HK-2 (cell line): ENCODE results near the gene PTPRN2.
"Not testable (repeated sequence)": the region's sequence is repeated elsewhere in the genome, so short reads cannot be mapped to it uniquely, and the experiment has no call there.

Experiments
- DNase-seq: peaks from one replicate; pipeline ENCODE4 v3.0.0-alpha.2; 2018; ENCODE audit not compliant: unreplicated experiment

The PTPRN2 gene

GRCh38 chr7:157563467-157564135 is 1024.0 kb downstream of the PTPRN2 start:
- DNase-seq: not testable (repeated sequence)

- DNase-seq: not testable (repeated sequence)
These were observed 1024.9 kb downstream of the PTPRN2 start for GRCh38 chr7:157562522-157563398.

DNA sequence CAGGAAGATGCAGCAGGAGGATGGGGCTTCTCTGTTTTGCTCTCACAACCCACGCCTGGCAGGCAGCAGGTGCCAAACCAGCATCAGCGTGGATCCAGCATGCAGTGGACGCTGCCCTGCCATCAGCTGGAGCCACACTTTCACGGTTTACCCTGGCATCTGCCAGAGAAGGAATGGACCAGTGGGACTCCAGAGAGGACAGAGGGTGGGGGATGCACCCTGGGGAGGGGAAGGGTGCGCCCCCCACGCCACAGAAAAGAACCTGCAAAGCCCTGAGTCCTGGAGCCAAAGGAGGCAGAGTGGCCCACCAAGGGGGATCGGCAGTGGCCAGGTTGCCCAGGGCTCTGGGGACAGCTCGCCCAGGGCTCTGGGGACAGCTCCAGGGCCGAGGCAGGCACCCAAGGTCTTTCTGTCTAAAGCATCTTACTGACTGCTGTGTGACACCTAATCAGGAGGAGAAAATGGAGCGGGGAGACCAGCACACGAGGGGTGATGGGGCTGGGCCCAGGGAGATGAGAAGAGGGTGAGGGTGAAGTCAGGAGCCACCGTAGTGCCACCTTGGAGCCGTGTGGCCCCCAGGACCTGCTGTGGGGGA is 1025.7 kb downstream of the PTPRN2 start:
- DNase-seq: no peak

- DNase-seq: no peak
These were observed 1026.2 kb downstream of the PTPRN2 start for GRCh38 chr7:157561523-157561785.

- no peak for DNase-seq
These were observed 1026.7 kb downstream of the PTPRN2 start for GRCh38 chr7:157560710-157561522.

GRCh38 chr7:157560258-157560654 is 1027.4 kb downstream of the PTPRN2 start:
- DNase-seq: no peak

GRCh38 chr7:157559596-157560257 is 1027.9 kb downstream of the PTPRN2 start:
- no peak for DNase-seq

GRCh38 chr7:157558875-157559595 is 1028.6 kb downstream of the PTPRN2 start:
- DNase-seq: no peak

DNA sequence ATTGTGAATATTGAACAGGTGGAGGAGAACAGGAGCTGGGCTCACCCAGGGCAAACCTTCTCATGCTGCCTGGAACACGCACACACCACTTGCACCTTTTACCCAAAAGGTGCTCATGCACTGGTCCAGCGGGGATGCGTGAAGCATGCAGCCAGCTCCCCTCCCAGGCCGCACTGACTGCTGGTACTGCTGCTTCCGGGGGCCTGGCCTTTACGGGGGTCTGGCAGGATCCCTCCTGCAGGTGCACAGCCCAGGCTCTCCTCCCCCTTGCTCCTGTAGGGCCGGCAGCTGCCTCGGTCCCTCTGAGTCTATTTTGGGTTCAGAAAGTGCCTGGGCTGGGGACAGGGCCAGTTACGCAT is 1029.1 kb downstream of the PTPRN2 start:
- DNase-seq: no peak

- no peak for DNase-seq
These were observed 1029.6 kb downstream of the PTPRN2 start for GRCh38 chr7:157558061-157558460.

DNA sequence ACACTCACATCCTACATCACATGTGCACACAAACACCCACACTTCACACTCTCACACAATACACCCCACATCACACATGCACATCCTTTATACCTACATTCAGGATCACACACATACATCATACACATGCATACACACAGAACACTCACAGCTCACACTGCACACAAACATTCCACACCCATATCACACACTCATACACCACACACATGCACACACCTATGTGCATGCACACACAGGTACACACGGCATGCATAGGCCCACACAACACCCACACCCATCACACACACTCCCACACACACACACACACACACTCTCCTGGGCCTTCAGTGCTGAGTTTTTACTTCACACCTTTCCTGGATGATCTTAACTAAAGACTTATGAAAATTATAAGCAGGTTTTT is 1030.4 kb downstream of the PTPRN2 start:
- DNase-seq: no peak

DNA sequence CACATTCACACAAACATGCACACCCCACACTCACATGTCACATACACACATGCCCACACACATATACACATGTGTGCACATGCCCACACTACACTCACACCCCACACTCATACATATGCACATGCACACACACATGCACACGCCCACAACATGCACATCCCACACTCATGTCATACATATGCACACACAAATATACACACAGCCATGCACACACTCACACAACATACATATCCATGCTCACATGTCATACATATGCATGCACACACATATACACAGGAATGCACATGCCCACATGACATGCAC is 1031.0 kb downstream of the PTPRN2 start:
- DNase-seq: no peak

DNA sequence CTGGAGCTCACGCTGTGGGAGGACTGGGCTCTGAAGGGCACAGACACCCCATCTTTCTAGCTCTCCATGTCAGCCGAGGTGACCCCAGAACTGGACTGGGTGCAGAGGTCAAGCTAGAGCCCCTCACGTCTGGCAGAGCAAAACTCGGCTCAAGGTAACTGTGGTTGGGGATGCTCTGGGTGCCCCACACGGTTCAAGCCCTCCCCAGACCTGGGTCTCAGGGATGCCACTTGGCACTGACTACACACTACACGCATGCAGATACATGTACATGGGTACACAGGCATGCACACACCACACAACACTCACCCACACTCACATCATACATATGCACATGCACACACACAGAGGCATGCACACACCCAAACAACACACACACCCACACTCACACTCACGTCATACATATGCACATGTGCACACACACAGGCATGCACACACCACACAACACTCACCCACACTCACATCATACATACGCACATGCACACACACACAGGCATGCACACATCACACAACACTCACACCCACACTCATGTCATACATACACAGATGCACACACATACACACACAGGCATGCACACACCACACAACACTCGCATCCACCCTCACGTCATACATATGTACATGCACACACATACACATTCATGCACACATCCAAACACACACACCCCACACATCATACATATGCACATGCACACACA is 1031.5 kb downstream of the PTPRN2 start:
- DNase-seq: no peak

DNA sequence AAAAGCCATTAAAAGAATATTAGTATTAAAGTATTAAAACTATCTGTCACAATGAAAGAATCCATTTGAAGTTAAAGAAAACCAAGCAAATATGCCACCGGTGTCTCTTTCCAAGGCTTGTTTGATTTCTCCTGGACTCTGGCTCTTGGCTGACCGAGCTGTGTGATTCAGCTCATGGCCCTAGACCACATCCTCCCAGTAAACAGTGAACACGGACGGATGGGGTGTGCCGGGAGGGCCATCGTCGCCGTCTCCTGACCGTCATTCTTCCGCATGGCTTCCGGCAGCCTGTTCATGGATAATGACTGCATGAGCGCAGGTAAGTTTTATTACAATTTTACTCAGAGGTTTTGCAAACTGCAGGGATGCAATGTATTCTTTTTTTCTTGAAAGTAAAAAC is 1032.3 kb downstream of the PTPRN2 start:
- no peak for DNase-seq

DNA sequence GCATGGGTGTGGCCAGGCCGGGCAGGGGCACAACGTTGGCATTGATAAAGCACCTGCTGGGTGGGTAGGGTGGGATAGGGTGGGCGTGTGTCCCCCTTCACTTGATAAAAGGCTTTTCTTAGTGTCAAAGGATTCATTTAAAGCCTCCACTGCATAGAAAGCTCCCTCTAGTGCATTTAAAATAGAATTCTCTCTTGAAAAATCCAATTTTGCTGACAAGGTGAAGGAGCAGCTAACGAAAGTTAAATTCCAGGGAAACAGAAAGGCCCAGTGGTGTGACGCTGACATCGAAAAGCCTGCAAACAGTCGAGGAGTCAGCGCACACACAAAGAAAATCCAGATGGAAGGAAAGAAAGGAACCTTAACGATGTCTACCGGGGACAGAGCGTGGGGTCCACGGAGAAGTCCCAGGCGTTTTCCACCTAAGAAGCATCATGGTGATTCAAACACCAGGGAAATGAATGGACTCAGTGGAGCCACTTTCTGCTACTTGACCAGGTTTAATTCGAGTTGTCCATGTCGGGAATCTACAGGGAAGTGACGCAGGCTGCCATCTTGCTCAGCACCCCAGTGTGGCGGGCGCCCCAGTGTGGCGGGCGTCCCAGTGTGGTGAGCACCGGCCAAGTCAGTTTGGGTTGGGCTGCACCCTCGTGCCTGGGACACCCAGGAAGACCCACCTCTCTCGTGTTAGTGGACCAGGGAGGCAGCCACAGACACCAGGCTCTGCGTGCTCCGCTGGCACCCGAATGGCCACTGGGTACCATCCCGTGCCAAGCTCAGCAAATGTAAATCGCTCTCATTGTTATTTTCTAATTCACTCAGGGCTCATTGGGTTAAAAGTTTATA is 1033.0 kb downstream of the PTPRN2 start:
- no peak for DNase-seq

GRCh38 chr7:157553256-157553655 is 1034.4 kb downstream of the PTPRN2 start:
- no peak for DNase-seq

DNA sequence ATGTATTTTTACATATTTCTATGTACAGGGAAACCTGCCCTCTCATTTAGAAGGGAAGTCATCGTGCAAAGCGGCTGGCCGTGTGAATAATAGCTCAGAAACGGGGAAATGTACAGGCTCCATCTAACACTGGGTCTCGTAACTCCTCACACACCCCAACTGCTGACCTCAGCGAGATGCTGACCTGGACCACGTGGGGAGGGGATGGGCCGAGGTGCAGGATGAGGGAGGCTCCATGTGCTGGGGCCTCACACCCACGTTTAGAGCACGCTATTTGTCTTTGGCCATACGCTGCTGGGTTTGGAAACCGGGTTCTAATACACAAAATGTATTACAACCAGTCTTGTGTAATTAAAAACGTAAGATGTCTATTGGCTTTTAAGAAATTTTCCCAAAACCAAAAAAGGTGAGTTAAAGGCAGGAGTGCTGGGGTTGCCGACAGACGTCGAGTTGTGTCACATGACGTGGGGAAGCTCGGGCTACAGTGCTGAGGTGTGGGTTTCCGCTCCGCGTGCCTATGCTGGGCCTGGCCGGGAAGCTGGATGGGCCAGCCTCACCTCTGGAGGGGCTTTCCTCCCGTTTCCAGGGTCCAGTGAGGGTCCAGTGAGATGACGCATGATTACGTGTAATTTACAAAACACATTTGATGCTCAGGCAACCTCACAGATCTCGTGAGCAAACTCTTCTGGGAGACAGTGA is 1035.2 kb downstream of the PTPRN2 start:
- DNase-seq: no peak

DNA sequence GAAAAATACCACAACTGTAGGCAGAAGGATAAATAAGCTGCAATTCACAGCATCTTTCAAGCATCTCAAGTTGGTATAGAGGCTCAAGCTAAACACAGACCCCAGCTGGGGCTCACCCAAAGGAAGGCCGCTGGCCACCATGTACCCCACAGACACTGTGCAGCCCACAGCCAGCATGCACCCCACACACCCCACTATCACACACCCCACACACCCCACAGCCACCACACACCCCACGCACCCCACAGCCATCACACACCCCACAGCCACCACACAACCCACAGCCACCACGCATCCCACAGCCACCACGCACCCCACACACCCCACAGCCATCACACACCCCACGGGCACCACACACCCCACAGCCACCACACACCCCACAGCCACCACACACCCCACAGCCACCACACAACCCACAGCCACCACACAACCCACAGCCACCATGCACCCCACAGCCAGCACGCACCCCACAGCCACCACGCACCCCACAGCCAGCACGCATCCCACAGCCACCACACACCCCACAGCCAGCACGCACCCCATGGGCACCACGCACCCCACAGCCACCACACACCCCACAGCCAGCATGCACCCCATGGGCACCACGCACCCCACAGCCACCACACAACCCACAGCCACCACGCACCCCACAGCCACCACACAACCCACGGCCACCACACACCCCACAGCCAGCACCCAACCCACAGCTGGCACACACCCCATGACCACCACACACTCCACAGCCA is 1036.1 kb downstream of the PTPRN2 start:
- no peak for DNase-seq
